ENCODE results near the gene TTLL13.

- TF ChIP-seq CTCF (conservative IDR thresholded peaks at IDR 0.05; ENCODE audit: low read depth, low read length) (no peak), RAD21 (IDR thresholded peaks at IDR 0.05; ENCODE audit: low read length) (no peak), MAFK (IDR thresholded peaks at IDR 0.05; ENCODE audit: low read depth, low read length) (no peak)
These were observed 43.5 kb upstream of the TTLL13 start for GRCh38 chr15:90205886-90206285.

Data from IMR-90 (cell line).